Vagina (tissue), 2 donors: ENCODE data around the gene MED15.

Experiments
- POLR2A ChIP-seq, 2 donors: fragments of 450-650 bp; IDR thresholded peaks; one replicate each; pipeline ENCODE4 v1.6.1; 2017; ENCODE audit warnings: antibody characterized with exemption in 2 of 2, mild to moderate bottlenecking in 2 of 2, moderate library complexity in 2 of 2
- POLR2AphosphoS5 ChIP-seq, 2 donors: sonication (generic); formaldehyde crosslinking; IDR thresholded peaks; one replicate each; pipeline ENCODE4 v1.9.0; 2017; ENCODE audit warnings: antibody characterized with exemption in 2 of 2, mild to moderate bottlenecking in 2 of 2, low read depth in 1 of 2; ENCODE audit not compliant: insufficient read depth in 1 of 2
- TF ChIP-seq, protein P1 (sequence below), 3 experiments: fragments of 450-650 bp in 2 of 3; fragments of 200-600 bp in 1 of 3; sonication (generic) in 1 of 3; IDR thresholded peaks; one replicate each; pipeline ENCODE4 v1.5.1; 2017 to 2019; ENCODE audit warnings: antibody characterized with exemption in 3 of 3, mild to moderate bottlenecking in 2 of 3, moderate library complexity in 2 of 3

DNA sequence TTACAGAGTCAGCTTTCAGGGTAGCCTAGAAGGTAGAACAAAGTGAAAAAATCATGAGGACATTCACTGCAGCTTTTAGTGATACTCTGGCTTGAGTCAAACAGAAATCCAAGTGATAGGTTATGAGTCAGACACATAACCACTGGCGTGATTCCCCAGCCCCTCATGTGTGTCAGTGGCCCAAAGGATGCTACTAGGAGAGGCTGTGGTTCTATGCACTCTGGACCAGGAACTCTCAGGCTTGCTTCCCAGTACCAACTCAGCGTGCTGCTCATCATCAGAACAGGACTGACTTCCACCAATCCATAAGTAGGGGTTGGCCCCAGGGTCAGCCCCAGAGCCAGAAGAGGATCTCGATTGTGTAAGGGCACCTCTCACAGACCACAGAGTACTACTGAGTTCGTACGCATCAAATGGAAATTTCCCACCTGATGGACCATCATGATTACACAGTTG is 116.8 kb downstream of the MED15 start:
- no peak for TF ChIP-seq POLR2A (IDR thresholded peaks at IDR 0.05)
- TF ChIP-seq, protein P1, sequence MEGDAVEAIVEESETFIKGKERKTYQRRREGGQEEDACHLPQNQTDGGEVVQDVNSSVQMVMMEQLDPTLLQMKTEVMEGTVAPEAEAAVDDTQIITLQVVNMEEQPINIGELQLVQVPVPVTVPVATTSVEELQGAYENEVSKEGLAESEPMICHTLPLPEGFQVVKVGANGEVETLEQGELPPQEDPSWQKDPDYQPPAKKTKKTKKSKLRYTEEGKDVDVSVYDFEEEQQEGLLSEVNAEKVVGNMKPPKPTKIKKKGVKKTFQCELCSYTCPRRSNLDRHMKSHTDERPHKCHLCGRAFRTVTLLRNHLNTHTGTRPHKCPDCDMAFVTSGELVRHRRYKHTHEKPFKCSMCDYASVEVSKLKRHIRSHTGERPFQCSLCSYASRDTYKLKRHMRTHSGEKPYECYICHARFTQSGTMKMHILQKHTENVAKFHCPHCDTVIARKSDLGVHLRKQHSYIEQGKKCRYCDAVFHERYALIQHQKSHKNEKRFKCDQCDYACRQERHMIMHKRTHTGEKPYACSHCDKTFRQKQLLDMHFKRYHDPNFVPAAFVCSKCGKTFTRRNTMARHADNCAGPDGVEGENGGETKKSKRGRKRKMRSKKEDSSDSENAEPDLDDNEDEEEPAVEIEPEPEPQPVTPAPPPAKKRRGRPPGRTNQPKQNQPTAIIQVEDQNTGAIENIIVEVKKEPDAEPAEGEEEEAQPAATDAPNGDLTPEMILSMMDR (IDR thresholded peaks at IDR 0.05), result no peak
- TF ChIP-seq POLR2AphosphoS5 (IDR thresholded peaks at IDR 0.05; ENCODE audit: insufficient read depth in 1 of 2, low read depth in 1 of 2), result no peak
